Fibroblast of pulmonary artery (primary cell): ENCODE data around the gene CEP295NL.

Experiments used
- DNase-seq: peaks from one replicate; pipeline ENCODE4 v3.0.0-alpha.2; 2010; ENCODE audit warnings: low read depth
- H3K4me3 ChIP-seq: replicated peaks from 2 replicates; pipeline ENCODE4 v1.5.1; 2011; ENCODE audit warnings: low read depth, mild to moderate bottlenecking, control low read depth, low read length, moderate library complexity
- TF ChIP-seq, protein P1 (sequence below): IDR thresholded peaks from 2 replicates; pipeline ENCODE4 v1.5.1; 2011; ENCODE audit warnings: mild to moderate bottlenecking, control low read depth, low read length, inconsistent platforms; ENCODE audit errors: missing control alignments

The CEP295NL gene

GRCh38 chr17:78896834-78897663 lies 6.0 kb downstream of the CEP295NL start:
- TF ChIP-seq, protein P1, sequence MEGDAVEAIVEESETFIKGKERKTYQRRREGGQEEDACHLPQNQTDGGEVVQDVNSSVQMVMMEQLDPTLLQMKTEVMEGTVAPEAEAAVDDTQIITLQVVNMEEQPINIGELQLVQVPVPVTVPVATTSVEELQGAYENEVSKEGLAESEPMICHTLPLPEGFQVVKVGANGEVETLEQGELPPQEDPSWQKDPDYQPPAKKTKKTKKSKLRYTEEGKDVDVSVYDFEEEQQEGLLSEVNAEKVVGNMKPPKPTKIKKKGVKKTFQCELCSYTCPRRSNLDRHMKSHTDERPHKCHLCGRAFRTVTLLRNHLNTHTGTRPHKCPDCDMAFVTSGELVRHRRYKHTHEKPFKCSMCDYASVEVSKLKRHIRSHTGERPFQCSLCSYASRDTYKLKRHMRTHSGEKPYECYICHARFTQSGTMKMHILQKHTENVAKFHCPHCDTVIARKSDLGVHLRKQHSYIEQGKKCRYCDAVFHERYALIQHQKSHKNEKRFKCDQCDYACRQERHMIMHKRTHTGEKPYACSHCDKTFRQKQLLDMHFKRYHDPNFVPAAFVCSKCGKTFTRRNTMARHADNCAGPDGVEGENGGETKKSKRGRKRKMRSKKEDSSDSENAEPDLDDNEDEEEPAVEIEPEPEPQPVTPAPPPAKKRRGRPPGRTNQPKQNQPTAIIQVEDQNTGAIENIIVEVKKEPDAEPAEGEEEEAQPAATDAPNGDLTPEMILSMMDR = no peak
- H3K4me3 ChIP-seq = no peak overlapping the region
- DNase-seq = no peak

DNA sequence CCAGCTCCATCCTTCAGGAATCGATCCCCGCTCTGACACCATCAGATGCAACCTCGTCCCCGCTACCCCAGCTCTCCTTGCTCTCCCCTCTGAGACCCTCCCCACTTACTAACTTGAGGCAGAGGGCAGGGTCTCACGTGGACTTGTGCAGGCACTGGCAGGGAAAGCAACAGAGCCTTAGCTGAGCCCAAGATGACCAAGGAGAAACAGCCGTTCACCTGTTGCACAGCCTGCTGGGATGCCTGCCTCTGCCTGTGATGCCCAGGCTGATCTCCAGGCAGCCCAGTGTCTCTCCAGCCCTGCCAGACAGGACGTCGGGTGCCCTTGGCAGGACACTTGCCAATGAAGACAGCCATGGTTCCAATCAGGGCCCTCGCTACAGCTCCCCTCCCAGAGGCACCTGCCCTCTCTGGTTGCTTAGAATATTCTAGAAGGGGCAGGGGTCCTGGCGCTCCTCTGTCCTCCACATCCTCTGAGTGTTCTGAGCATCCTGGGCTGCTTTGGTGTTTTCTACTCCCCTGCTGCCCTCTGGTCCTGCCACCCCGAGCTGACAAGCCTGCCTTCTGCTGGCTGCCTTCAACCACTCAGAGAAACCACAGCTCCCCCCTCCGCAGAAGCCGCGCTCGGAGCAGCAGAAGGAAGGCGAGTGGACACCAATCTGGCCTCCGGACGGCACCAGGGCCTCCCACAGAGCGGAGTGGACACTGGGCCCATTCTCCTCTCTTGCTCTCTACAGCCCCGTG lies 6.7 kb downstream of the CEP295NL start:
- TF ChIP-seq, protein P1 = no peak
- no peak for DNase-seq
- no peak overlapping the region for H3K4me3 ChIP-seq

GRCh38 chr17:78895322-78895721 lies 7.7 kb downstream of the CEP295NL start:
- no peak for DNase-seq
- H3K4me3 ChIP-seq = no peak overlapping the region
- TF ChIP-seq, protein P1 = no peak

DNA sequence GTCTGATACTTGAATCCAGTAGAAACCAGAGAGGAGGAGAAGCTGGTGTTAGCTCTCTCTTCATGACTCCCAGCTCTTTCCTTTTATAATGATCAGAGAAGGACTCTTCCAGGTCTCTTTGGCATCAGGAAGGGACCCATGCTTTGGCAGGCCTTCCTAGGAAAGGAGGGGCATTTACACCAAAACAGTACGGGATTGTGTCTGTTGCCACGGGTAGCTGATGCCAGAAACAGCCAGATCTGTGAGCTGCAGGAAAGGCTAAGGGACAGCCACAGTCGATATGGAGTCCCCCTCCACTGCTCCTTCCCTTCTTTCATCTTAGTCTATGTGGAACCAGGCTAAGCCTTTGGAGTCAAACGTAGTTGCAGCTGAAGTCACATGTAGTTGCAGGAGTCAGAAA lies 9.3 kb downstream of the CEP295NL start:
- TF ChIP-seq, protein P1 = no peak
- H3K4me3 ChIP-seq = no peak overlapping the region
- no peak for DNase-seq

DNA sequence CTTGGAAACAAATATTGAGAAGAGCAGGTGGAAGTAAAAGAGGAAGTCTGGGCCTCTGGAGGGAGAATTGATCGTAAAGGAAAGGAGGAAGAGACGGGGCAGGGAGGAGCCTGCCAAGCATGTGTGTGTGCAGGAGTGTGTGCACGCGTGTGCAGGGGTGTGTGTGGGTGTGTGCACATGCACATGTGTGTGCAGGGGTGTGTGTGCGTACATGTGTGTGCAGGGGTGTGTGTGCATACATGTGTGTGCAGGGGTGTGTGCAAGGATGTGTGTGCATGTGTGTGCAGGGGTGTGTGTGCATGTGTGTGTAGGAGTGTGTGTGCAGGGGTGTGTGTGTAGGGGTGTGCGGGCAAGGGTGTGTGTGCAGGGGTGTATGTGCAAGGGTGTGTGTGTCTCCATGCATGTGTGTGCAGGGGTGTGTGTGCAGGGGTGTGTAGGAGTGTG lies 10.0 kb downstream of the CEP295NL start:
- H3K4me3 ChIP-seq = no peak overlapping the region
- DNase-seq = no peak
- TF ChIP-seq, protein P1 = no peak

GRCh38 chr17:78892520-78892919 lies 10.5 kb downstream of the CEP295NL start:
- TF ChIP-seq, protein P1 = no peak
- DNase-seq = no peak
- no peak overlapping the region for H3K4me3 ChIP-seq
